Measurements from ENCODE around the gene HS1BP3.

Gene HS1BP3

DNA sequence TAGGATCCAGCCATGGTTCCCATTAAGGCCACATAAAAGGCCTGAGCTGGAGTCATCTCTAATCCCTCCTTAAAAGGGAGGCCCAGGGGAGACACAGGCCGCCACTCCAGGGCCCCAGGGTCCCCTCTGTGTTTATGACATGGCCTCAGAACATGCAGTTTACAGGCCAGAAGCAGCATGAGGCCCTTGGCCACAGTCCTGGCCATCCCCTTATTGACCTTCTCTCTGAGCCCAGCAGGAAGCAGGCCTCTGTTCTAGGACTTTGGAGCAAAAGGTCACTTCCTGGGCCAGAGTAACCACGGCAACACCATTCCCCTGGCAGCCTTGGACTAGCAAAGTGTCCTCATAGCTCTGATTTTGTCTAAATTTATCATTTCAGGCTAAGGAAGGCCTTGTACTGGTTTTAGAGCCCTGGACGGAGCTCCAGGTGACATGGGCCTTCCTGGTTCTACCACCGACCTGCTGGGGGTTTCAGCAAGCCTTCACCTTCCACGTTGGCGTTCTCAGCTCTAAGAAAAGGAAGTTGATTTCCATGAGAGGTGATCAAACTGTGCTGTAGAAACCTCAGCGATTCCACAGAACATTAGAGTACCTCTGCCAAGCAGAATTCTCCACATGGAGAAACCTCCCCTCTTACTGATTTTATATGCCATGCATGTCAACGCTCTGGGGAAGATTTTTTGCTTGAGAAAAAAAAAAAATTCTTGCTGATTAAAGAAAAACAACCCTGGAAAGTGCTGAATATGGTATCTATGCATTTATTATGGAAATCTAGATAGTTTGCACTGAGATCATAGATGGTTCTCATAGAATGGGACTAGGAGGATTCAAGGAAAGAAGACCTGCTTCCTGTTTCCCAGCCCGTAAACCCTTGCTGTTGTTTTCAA, 53.7 kb downstream of the HS1BP3 start:
- no peak for DNase-seq

DNA sequence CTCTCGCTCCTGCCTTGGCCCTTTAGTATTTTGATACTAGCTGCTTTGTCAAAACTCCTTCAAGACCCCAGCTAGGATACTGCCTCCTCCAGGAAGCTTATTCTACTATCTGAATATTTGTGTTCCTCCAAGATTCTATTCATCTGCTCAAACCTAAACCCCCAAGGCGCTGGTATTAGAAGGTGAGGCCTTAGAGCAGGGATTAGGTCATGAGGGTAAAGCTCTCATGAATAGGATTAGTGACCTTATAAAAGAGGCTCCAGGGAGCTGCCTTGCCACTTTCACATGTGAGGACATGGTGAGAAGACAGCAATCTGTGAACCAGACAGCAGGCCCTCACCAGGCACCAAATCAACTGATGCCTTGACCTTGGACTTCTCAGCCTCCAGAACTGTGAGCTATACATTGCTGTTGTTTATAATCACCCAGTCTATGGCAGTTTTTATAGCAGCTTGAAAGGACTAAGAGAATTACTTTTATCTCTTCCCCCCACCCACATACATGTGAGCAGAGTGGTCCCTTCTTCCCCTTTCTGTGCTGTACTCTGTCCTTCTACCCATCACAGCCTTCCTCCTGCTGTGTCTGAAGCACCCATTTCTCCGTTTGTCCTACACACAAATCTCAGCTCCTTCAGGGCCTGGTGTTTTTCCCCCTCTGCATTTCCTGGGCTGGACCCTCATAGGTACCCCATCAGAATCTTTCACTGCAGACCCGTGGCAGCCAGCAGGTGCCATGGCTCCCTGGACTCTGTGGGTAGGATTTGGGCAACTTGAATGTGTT, 54.5 kb downstream of the HS1BP3 start:
- no peak for DNase-seq

DNA sequence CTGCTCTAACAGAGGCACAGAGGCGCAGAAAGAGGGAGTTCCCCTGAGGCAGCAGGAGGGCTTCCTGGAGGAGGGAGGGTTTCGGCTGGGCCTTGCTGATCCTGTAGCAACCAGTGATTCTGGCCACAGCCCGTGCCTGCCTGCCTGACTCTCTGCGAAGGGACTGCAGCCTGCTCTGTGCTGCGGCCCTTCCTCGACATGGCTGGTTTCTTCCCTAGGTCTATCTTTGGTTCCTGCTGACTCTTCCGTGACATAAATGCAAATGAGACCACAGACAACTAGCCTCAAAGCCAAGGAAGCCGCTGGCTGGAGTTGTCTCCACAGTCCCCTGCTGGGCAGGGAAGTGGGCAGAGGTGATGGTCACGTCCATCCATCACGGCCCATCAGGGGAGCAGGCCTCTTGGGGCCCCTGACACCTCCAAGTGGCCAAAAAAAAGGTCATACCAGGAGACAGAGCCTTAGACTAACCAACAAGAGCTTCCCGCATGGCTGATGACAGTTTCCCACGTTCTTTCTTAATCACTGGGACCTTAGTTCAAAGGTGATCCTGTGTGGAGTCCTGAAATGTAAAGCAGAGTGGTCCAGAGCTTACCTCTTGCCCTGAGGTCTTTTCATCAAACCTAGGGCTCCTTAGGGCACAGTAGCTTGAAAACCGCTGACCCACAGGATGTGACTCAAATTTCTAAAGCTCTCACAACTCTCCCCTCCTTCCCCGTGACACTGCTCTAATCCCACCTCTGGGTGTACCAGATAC, 55.3 kb downstream of the HS1BP3 start:
- no peak for DNase-seq

DNA sequence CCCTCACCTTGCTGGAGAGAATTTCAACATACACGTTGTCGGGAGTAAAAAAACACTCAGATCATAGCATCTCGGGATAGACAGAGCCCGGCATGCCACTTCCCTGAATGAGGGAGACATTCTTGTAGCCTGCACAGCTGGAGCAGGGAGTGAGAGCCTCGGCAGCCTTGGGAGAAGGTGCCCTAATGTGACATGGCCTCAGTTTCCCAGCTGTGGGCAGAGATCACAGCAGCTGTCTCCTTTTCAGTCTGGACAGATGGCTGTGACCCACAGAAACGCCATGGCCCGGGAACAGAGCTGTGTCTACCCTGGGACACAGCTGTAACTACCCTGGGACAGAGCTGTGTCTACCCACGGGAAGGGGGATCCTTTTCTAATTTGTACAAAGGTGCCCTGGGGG, 55.9 kb downstream of the HS1BP3 start:
- no peak for DNase-seq

DNA sequence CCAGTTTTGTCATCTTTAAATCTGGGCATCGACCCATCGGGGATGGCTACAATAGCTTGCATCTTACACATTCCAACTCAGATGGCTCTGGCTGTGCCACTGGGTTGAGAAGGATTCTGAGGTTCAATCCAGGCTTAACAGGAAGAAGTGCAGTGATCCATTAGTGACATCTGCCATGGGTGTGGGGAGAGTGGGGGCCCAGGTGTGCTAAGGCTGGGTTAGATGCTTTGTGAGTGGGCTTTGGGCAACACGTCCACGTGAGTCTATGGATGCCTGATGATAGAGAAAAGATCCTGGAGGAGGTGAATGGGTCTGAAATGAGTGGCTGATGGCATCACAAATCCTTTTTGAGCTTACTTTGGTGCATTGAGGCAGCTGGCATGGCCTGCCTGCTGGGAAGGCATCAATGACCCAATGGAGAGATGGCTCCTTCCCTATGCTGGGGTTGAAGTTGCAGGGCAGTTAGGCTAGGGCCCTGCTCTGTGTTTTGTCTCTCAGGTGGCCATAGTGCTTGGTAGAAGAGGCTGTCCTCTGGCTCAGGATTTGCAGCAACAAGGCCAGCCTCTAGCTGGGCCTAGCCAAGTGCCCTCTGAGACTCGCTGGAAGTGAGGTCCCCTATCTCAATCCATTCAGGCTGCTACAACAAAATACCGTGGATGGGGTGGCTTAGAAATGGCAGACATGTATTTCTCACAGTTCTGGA, 56.7 kb downstream of the HS1BP3 start:
- DNase-seq: no peak

DNA sequence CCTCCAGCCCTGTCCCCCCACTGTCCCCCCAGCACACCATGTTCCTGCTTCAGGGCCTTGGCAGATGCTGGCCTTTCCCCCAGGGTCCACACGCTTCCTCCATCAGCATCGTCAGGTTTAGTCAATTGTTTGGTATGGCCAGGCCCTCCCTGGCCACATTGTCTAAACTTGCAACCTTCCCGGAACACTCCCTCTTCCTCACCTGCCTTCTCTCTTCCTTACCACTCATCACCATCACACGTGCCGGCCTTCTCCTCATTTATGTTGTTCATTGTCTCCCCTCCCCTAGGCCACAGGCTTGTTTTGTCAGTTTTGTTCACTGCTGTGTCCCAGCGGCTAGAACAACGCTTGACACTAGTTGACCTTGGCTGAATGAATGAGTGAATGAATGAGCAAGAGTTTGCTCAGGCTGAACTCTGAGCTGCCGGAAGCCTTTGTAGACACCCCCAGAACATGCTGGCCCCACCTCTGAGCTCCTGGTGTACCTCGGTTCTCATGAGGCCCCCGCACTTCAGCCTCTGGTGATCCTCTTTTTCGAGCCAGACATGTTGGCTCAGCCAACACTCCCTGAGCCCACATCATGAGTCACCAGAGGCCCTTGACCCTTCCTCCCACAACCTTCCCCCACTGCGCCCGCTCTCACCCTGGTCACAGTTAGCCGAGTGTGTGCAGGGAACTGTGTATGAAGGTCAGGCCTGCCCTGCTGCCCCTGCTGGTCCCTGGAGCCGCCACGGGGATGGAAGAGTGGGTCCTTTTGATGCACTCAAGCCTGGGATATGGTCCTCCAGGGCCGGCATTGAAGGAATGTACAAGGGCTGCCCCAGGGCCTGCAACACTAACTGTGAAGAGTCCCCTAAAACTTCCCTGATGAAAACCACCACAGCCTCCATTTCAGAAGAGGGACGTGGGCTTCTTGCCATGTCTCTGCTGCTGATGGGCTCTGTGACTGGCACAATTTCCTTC, 57.5 kb downstream of the HS1BP3 start:
- DNase-seq: no peak

DNA sequence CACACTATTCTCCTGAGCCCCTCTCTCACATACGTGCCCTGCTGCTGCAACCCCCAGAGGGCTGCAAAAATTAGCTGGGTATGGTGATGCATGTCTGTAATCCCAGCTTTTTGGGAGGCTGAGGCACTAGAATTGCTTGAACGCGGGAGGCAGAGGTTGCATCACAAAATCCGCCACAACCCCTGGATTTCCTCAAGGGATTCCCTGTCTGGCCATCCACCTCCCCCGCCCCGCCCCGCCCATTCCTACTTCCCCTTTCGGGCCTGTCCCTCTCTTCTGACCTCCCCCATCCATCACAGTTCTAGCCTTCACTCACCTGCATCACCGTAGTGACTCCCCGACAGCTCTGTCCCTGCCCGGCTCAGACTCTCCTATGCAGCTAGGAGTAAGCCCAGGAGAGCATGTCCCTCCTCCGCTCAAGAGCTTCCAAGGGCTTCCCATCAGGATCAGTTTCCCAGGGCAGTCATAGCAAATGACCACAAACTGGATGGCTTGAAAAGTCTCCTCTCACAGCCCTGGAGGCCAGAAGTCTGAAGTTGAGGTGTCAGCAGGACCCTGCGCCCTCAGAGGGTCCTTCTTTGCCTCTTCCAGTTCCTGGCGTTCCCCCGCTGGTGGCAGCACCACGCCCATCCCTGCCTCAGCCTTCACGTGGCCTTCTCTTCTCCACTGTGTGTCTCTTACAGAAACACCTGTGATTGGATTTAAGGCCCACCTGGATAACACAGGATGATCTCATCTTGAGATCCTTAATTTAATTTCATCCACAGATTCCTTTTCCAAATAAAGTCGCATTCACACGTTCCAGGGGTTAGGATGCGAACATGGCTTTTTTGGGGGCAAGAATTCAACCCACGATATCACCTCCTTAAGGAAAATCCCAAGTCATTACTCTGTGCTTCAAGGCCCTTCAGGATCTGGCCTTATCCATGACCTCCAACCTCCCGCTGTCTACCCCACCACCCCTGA, 58.5 kb downstream of the HS1BP3 start:
- DNase-seq: no peak

DNA sequence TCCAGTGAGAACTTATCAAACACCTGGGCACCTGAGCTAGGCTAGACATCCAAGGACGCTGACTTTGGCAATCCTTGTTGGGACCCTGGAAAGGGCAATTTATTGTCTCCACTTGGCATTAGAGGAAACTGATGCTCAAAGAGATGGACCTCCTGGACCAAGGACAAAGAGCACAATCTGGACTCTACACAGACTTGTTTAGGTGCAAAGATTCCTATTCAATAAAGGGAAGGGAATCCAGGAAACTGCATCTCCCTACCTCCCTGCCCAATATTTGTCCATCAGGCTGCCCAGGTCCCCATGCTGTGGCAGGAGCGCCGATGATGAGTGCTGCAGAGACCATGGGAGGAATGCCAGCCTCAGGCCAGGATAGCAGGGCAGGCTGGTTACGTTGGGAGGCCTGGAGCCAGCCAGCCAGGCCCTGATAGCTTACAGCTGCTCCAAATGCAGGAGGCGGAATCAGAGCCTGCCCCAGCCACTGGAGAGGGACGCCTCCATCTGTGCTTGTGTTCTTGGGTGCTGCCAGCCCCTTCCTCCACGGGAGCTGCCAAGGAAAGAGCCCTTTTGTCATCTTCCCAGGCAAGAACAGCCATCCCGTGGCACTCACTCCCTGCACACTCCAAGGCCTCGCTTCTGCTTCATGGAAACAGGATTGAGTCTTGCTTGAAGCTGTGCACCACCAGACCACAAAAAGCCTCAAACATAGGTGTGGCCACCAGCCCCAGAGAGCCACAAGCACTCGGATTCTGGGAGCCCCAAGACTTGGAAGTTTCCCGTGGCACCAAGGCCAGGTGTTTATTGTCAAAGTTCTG, 60.0 kb downstream of the HS1BP3 start:
- DNase-seq: no peak

DNA sequence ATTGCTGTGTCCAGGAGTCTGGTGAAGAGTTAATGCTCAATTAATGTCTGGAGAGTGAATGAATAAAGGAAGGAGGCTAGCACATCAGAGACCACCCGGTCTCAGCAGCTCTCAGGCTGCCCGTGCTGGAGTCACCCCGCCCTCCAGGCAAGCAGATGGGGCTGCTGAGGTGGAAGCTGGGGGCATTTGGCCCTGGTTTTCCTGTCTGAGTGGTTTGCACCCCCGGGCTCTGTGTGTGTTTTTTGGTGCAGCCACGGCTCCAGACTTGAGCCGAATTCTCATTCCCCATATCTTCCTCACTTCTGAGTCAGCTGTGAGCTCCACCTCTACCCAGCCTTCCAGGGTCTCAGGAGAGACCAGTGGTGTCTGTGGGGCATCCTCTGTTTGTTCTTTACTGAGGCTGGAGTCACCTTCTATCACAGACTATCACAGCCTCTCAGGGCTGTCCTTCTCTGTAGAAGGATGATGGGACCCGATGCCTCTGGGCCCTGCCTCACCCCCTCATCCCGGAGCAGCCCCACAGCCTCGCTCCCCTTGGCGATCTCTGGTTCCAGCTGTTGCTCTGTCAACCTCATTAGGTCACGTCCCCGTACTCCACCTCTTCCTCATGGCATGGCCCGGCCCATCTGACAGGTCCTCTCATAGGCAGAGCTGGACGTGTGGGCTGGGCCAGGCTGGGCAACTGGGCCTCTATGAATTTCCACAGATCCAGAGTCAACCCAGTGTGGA, 60.8 kb downstream of the HS1BP3 start:
- no peak for DNase-seq

DNA sequence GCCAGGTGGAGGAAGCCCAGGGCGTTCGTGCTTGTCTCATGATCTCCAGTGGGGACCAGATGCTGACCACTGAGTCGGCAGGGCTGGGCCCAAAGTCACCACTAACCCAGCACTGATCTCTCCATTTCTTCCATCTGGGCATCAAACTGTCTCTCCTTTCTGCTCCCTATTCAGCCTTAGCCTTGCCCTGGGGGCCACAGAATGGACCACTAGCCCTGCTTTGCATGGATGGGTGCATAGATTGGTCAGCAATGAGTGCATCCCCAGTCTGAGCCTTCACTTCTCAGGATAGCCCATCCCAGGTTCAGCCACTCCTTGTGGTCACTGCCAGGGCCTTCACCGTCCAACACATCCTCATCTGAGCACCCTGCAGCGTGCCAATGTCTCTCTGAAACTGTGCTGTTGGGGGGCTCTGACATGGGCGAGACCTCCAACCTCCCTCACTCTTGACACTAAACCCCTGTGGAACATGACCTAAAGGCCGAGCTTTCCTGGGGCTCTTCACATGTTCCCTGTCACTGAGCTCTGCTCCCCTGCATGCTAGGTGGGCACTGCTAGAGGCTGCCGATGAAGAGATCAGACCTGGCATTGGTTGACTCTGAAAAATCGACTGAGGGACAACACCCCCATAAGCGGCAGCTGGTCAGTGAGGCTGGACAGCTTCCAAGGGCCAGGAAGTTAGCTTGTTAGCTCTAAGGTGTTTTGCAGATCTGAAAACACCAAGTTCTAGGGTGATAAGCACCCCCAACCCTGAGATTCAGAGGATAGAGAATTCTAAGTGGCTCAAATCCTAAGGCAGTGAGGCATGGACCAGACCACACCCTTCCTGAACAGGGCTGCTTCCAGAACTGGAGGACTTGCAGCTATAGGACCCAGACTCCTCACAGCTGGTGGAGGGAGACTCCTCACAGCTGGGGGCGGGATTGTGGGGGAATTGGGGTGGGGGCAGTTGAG, 61.7 kb downstream of the HS1BP3 start:
- no peak for DNase-seq

DNA sequence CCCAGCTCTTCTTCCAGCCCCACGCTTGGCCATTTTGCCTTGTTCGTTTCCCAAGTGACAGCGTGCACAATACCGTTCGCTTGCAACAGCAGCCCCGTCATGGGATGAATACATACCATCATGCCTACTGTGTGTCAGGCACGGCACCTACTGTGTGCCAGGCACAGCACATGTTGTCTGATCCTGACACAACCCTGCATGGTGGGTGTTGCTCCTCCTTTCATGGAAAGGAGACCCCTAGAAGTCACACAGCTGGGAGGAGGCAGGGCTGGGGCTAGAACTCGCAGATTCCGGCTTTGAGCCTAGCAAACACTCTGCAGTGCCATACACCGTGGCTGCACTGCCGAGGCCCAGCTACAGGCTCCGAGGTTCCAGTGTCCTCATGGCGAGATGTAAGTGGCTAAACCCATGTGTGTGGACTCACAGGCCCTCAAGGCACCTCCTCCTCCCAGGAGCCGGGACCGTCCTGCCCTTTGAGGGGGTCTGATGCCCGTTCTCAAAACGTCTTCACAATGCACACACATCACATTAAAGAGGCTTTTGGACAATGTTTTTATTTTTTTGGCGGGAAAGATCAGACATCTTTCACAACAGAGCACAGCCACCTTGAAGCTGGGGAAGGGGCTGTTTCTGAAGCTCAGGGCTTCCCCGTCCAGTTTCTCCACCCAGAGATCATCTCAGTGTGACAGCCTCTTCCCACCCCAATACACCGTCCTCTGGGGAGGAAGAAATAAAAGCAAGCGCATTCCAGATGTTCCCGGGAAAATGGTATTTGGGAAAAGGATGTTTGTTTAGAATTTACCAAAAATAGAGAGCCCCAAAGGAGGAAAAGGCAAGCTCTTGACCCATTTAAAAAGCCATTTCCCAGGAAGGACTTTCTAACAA, 64.9 kb downstream of the HS1BP3 start:
- no peak for DNase-seq

DNA sequence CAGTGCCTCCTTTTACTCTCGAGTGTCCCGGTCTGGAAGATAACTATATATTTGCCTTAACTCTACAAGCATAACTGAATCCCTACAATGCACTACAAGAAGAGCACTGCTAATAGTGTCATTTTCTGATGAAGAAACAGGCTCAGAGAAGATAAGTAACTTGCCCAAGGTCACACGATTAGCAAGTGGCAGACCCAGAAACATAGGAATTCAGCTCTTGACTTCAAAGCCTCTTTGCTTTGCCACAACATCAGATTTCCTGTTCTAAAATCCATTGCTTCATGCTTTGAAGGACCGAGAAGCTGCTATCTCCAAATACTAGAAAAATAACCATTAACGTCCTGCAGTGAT, 65.6 kb downstream of the HS1BP3 start:
- DNase-seq: no peak

DNA sequence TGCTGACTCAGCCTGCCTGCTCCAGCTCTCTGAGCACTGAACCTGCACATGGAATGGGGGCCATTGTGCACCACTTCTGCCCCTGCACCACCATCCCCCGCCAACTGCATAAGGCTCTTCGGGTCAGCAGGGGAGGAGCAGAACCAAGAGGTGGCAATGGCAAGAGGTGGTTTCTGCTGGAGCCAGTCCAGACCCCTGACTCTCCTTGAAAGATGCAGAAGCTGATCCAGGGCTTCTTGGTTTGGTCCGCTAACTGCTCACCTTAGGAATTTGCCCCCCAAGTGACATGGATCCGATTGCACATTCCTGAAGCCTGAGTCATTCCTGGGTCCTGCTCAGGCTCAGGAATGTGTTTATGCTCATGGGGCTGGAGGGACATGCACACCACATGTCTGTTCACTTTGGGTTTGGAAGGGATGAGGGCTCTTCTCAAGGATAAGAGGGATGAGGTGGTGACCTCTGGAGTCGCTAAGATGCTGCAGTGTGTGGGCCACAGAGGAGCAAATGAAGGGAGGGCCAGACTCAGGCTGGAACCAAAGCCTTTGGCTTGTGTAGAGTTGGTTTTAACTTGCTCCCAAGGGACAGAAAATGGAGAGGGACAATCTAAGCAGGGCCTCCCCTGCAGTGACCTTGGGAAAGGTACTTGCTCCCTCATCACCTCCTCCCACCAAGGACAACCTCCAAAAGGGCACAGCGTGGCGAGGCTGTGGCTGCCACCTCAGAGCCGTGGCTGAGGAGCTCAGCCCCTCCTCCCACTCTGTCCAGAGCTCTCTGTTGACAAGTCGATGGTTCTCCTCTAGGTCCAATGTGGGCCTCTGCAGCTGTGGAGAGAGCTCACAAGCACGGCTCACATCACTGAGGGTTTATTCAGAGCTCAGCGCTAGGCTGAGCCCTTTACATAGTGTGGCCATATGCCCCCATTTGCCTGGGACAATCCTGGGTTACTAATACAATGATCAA, 66.2 kb downstream of the HS1BP3 start:
- no peak for DNase-seq

DNA sequence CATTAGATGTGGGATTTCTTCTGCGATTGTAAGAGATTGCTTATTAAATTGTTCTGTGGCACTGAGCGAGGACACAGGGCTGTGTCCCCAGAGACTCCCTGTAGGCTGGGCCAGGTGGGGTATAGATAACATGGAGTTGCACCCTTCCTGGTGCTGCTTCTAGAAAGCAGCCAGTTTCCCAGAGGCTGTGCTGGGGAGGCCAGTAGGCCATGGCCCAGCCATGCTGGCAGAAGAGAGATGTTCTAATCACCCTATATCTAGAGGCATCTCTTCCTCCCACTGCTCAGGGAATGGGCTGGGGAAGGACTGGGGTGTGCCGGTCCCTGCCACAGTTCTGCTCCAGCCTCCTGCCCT, 66.9 kb downstream of the HS1BP3 start:
- DNase-seq: no peak

DNA sequence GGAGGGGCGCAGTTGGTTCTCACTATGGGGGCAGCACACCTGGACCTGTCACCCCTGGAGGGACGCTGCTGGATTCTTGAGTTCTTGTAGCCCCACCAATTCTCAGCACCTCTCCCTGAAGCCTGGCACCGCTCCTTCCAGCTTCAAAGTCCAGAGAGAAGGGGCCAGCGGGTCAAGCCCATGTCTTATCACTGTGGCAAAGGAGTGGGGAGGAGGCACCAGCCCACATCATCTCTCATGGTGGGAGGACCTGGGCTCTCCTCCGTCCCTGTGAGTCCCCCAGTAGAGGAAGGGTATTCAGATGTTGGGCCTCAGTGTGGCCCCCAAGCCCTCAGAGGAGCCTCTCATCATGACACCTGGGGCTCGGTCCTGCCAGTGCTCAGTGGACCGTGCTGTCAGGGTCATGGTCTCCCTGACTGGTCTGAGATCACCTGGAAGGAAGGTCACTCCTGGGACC, 67.4 kb downstream of the HS1BP3 start:
- no peak for DNase-seq

All from NCI-H2081 treated with DMSO at 0.1 percent for 48 hours (cell line).